ENCODE data around the gene ANKRD55. TPM values are rescaled to one million over a fixed set of nuclear protein-coding genes. Genes with fewer than 3 reads are reported as not detected.
"Not testable (repeated sequence)": the region's sequence is repeated elsewhere in the genome, so short reads cannot be mapped to it uniquely, and the experiment has no call there.

The ANKRD55 gene
- total and polyA plus RNA-seq, 5 donors from 2014 or later, result 4.1 to 9.0 (median 5.7) TPM

GRCh38 chr5:56221601-56222000, 11.5 kb downstream of the ANKRD55 start:
- not testable (repeated sequence) for H3K27me3 Mint-ChIP-seq; H3K27ac Mint-ChIP-seq; H3K36me3 Mint-ChIP-seq; ATAC-seq (ENCODE audit: low read depth in 2 of 2); H3K27me3 ChIP-seq (ENCODE audit: control insufficient read depth, insufficient read depth, low read length); H3K4me3 ChIP-seq (ENCODE audit: low read depth, low read length); H3K36me3 ChIP-seq (ENCODE audit: control insufficient read depth, insufficient read depth, low read length); H3K4me1 ChIP-seq (ENCODE audit: control insufficient read depth, insufficient read depth, low read length, poor library complexity, severe bottlenecking); H3K27ac ChIP-seq (ENCODE audit: insufficient read depth, low read length, poor library complexity, severe bottlenecking)
- peak in 2 of 3 donors; percentile 33 to 53 for DNase-seq
- peaks cover 5 to 66% (median 20%) of the 10 kb centered on the region in 7 donors for H3K9me3 Mint-ChIP-seq
- H3K4me1 Mint-ChIP-seq, result peaks cover 15 to 50% (median 29%) of the 10 kb centered on the region in 4 donors
- peak overlapping the region in 2 of 4 donors; percentile 36 to 43 for H3K4me3 Mint-ChIP-seq
- H3K9me3 ChIP-seq (ENCODE audit: control insufficient read depth in 2 of 2, low read length in 2 of 2), result peaks cover 8 to 15% of the 10 kb centered on the region in 2 experiments

GRCh38 chr5:56215019-56215830, 17.9 kb downstream of the ANKRD55 start:
- no peaks in the 10 kb centered on the region for H3K4me1 ChIP-seq (ENCODE audit: control insufficient read depth, insufficient read depth, low read length, poor library complexity, severe bottlenecking)
- H3K4me3 Mint-ChIP-seq, result no peak overlapping the region
- H3K36me3 ChIP-seq (ENCODE audit: control insufficient read depth, insufficient read depth, low read length), result no peaks in the 10 kb centered on the region
- H3K9me3 ChIP-seq (ENCODE audit: control insufficient read depth in 2 of 2, low read length in 2 of 2), result peaks cover 11 to 22% of the 10 kb centered on the region in 2 experiments
- H3K9me3 Mint-ChIP-seq, result peaks cover 6 to 36% (median 20%) of the 10 kb centered on the region in 7 donors
- DNase-seq, result no peak
- no peak overlapping the region for H3K4me3 ChIP-seq (ENCODE audit: low read depth, low read length)
- H3K4me1 Mint-ChIP-seq, result peaks cover 2 to 8% (median 7%) of the 10 kb centered on the region in 4 donors
- no peak for ATAC-seq (ENCODE audit: low read depth in 2 of 2)
- no peak overlapping the region for H3K27ac ChIP-seq (ENCODE audit: insufficient read depth, low read length, poor library complexity, severe bottlenecking)
- peaks cover 6% of the 10 kb centered on the region for H3K36me3 Mint-ChIP-seq
- peaks cover 27% of the 10 kb centered on the region for H3K27me3 Mint-ChIP-seq
- peak overlapping the region in 1 of 3 donors; percentile 53 for H3K27ac Mint-ChIP-seq
- H3K27me3 ChIP-seq (ENCODE audit: control insufficient read depth, insufficient read depth, low read length), result no peaks in the 10 kb centered on the region

GRCh38 chr5:56213886-56214535, 19.1 kb downstream of the ANKRD55 start:
- H3K4me3 ChIP-seq (ENCODE audit: low read depth, low read length); H3K36me3 ChIP-seq (ENCODE audit: control insufficient read depth, insufficient read depth, low read length); H3K36me3 Mint-ChIP-seq; DNase-seq; H3K27ac ChIP-seq (ENCODE audit: insufficient read depth, low read length, poor library complexity, severe bottlenecking); H3K27me3 ChIP-seq (ENCODE audit: control insufficient read depth, insufficient read depth, low read length); H3K4me3 Mint-ChIP-seq; H3K4me1 Mint-ChIP-seq; H3K4me1 ChIP-seq (ENCODE audit: control insufficient read depth, insufficient read depth, low read length, poor library complexity, severe bottlenecking); ATAC-seq (ENCODE audit: low read depth in 2 of 2): not testable (repeated sequence)
- H3K9me3 Mint-ChIP-seq, result peaks cover 4 to 30% (median 14%) of the 10 kb centered on the region in 7 donors
- H3K27ac Mint-ChIP-seq, result peak overlapping the region in 1 of 3 donors; percentile 32
- peaks cover 27% of the 10 kb centered on the region for H3K27me3 Mint-ChIP-seq
- peaks cover 11 to 19% of the 10 kb centered on the region in 2 experiments for H3K9me3 ChIP-seq (ENCODE audit: control insufficient read depth in 2 of 2, low read length in 2 of 2)

GRCh38 chr5:56212130-56212879, 20.8 kb downstream of the ANKRD55 start:
- Mint-ChIP-seq H3K4me1 (no peaks in the 10 kb centered on the region), H3K27ac (no peak overlapping the region), H3K4me3 (no peak overlapping the region), H3K36me3 (peaks cover 4% of the 10 kb centered on the region), H3K9me3 (peaks cover 4 to 25% (median 14%) of the 10 kb centered on the region in 7 donors), H3K27me3 (peaks cover 23% of the 10 kb centered on the region)
- ATAC-seq (ENCODE audit: low read depth in 2 of 2) (no peak), DNase-seq (no peak)
- Histone ChIP-seq H3K4me3 (ENCODE audit: low read depth, low read length) (no peak overlapping the region), H3K9me3 (ENCODE audit: control insufficient read depth in 2 of 2, low read length in 2 of 2) (peaks cover 10 to 19% of the 10 kb centered on the region in 2 experiments), H3K27me3 (ENCODE audit: control insufficient read depth, insufficient read depth, low read length) (no peaks in the 10 kb centered on the region), H3K27ac (ENCODE audit: insufficient read depth, low read length, poor library complexity, severe bottlenecking) (no peak overlapping the region), H3K36me3 (ENCODE audit: control insufficient read depth, insufficient read depth, low read length) (no peaks in the 10 kb centered on the region), H3K4me1 (ENCODE audit: control insufficient read depth, insufficient read depth, low read length, poor library complexity, severe bottlenecking) (no peaks in the 10 kb centered on the region)

- H3K27ac Mint-ChIP-seq, result peak overlapping the region in 1 of 3 donors; percentile 56
- peaks cover 4 to 17% (median 9%) of the 10 kb centered on the region in 7 donors for H3K9me3 Mint-ChIP-seq
- Histone ChIP-seq H3K27ac (ENCODE audit: insufficient read depth, low read length, poor library complexity, severe bottlenecking) (no peak overlapping the region), H3K27me3 (ENCODE audit: control insufficient read depth, insufficient read depth, low read length) (no peaks in the 10 kb centered on the region), H3K36me3 (ENCODE audit: control insufficient read depth, insufficient read depth, low read length) (no peaks in the 10 kb centered on the region), H3K9me3 (ENCODE audit: control insufficient read depth in 2 of 2, low read length in 2 of 2) (peaks cover 1 to 11% of the 10 kb centered on the region in 2 experiments), H3K4me1 (ENCODE audit: control insufficient read depth, insufficient read depth, low read length, poor library complexity, severe bottlenecking) (no peaks in the 10 kb centered on the region), H3K4me3 (ENCODE audit: low read depth, low read length) (no peak overlapping the region)
- peaks cover 21% of the 10 kb centered on the region for H3K27me3 Mint-ChIP-seq
- no peak overlapping the region for H3K4me3 Mint-ChIP-seq
- peaks cover 4% of the 10 kb centered on the region for H3K36me3 Mint-ChIP-seq
- DNase-seq, result no peak
- ATAC-seq (ENCODE audit: low read depth in 2 of 2), result no peak
- no peaks in the 10 kb centered on the region for H3K4me1 Mint-ChIP-seq
These were observed 21.7 kb downstream of the ANKRD55 start for GRCh38 chr5:56211298-56211865.

- Histone ChIP-seq H3K4me1 (ENCODE audit: control insufficient read depth, insufficient read depth, low read length, poor library complexity, severe bottlenecking) (no peaks in the 10 kb centered on the region), H3K27ac (ENCODE audit: insufficient read depth, low read length, poor library complexity, severe bottlenecking) (no peak overlapping the region), H3K9me3 (ENCODE audit: control insufficient read depth in 2 of 2, low read length in 2 of 2) (peaks cover 0 to 4% of the 10 kb centered on the region in 2 experiments), H3K27me3 (ENCODE audit: control insufficient read depth, insufficient read depth, low read length) (no peaks in the 10 kb centered on the region), H3K4me3 (ENCODE audit: low read depth, low read length) (no peak overlapping the region), H3K36me3 (ENCODE audit: control insufficient read depth, insufficient read depth, low read length) (no peaks in the 10 kb centered on the region)
- DNase-seq (no peak), ATAC-seq (ENCODE audit: low read depth in 2 of 2) (no peak)
- Mint-ChIP-seq H3K4me1 (peaks cover 0 to 4% (median under 1%) of the 10 kb centered on the region in 4 donors), H3K9me3 (peaks cover 0 to 10% (median 3%) of the 10 kb centered on the region in 7 donors), H3K4me3 (no peak overlapping the region), H3K27me3 (peaks cover 3% of the 10 kb centered on the region), H3K36me3 (no peaks in the 10 kb centered on the region), H3K27ac (no peak overlapping the region)
These were observed 24.4 kb downstream of the ANKRD55 start for GRCh38 chr5:56208681-56209080.

GRCh38 chr5:56207537-56207936, 25.6 kb downstream of the ANKRD55 start:
- Mint-ChIP-seq H3K9me3 (peaks cover 0 to 4% (median 1%) of the 10 kb centered on the region in 7 donors), H3K27ac (no peak overlapping the region), H3K4me3 (no peak overlapping the region), H3K27me3 (no peaks in the 10 kb centered on the region), H3K36me3 (no peaks in the 10 kb centered on the region), H3K4me1 (peaks cover 0 to 6% (median 3%) of the 10 kb centered on the region in 4 donors)
- Histone ChIP-seq H3K27me3 (ENCODE audit: control insufficient read depth, insufficient read depth, low read length) (no peaks in the 10 kb centered on the region), H3K9me3 (ENCODE audit: control insufficient read depth in 2 of 2, low read length in 2 of 2) (no peaks in the 10 kb centered on the region), H3K4me3 (ENCODE audit: low read depth, low read length) (no peak overlapping the region), H3K36me3 (ENCODE audit: control insufficient read depth, insufficient read depth, low read length) (no peaks in the 10 kb centered on the region), H3K27ac (ENCODE audit: insufficient read depth, low read length, poor library complexity, severe bottlenecking) (no peak overlapping the region), H3K4me1 (ENCODE audit: control insufficient read depth, insufficient read depth, low read length, poor library complexity, severe bottlenecking) (no peaks in the 10 kb centered on the region)
- DNase-seq (no peak), ATAC-seq (ENCODE audit: low read depth in 2 of 2) (no peak)

Data from CD4-positive, CD25-positive, alpha-beta regulatory T cell (primary cell).